Activated CD8-positive, alpha-beta T cell treated with anti-CD3 and anti-CD28 coated beads, Interleukin-2, amount 10 ng/mL, durations not matched to agents 7 days and 5 days (primary cell): ENCODE measurements around the gene DNAH7. TPM values are rescaled to one million over a fixed set of nuclear protein-coding genes. Genes with fewer than 3 reads are reported as not detected.
"Not testable (repeated sequence)": the region's sequence is repeated elsewhere in the genome, so short reads cannot be mapped to it uniquely, and the experiment has no call there.

ENCODE experiments used
- ATAC-seq: fragments of 150-1000 bp; cut with Tn5 transposase; one replicate; pipeline ENCODE4 v1.10.0; 2021; ENCODE audit warnings: moderate library complexity
- CTCF ChIA-PET: fragments of 350-600 bp; sonication (Branson Sonifier 250); formaldehyde crosslinking; loops from one replicate; lab custom pipeline; 2021; ENCODE audit warnings: antibody characterized with exemption; lab: Charles Lee
- POLR2A ChIA-PET: fragments of 350-600 bp; sonication (Branson Sonifier 250); formaldehyde crosslinking; loops from one replicate; lab custom pipeline; 2021; ENCODE audit warnings: antibody characterized with exemption; lab: Charles Lee
- DNase-seq: peaks from one replicate; pipeline ENCODE4 v3.0.0-alpha.2; 2020
- H3K27ac Mint-ChIP-seq: one replicate; pipeline ENCODE4 v1.8.0; 2021; ENCODE audit warnings: mild to moderate bottlenecking, mixed read lengths
- H3K27me3 Mint-ChIP-seq: one replicate; pipeline ENCODE4 v1.8.0; 2021; ENCODE audit warnings: low read depth, mixed read lengths
- H3K36me3 Mint-ChIP-seq: one replicate; pipeline ENCODE4 v1.8.0; 2021; ENCODE audit warnings: low read depth, mixed read lengths
- H3K4me1 Mint-ChIP-seq: one replicate; pipeline ENCODE4 v1.8.0; 2021; ENCODE audit warnings: low read depth, mixed read lengths
- H3K4me3 Mint-ChIP-seq: one replicate; pipeline ENCODE4 v1.8.0; 2021; ENCODE audit warnings: mild to moderate bottlenecking, mixed read lengths
- H3K9me3 Mint-ChIP-seq: one replicate; pipeline ENCODE4 v1.8.0; 2022; ENCODE audit warnings: mixed read lengths; ENCODE audit not compliant: insufficient read depth
- total RNA-seq, 2 experiments: library from RNA; stranded (reverse); gene quantifications; one replicate each; pipeline ENCODE4 v1.2.3, GENCODE V29; 2021

Gene DNAH7
- total RNA-seq, 2 experiments from 2014 or later, result not detected

DNA sequence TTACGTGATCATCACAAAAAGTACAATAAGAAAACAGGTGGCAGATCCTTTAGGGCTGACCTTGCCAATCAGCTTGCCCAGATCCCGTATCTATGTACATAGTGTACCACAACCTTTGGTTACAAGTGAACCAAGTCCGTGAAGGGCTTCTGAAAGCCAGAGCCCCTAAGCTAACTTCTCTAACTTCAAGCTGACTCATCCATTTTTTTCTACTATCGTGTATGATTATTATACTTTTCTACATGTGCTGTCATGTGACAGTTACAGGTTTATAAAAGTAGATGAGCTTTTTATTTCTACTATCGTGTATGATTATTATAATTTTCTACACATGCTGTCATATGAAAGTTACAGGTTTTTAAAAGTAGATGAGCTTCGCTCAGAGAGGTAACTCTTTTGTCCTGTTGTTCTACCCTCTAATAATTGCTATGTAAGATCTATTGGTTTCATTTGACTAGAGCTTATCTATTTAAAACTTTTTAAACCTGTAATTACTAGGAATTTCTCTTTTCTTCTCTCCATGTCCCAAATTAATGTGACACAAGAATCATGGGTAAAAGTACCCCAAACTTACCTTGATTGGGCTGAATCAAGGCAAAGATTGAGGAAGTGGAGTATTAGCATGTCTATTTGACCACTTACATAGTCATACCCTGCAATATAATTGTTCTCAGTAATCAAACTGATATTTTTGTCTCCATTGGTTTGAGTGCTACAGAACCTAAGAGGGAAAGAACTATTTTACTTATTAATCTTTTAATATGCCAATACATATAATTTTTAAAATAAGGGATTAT is 29.4 kb upstream of the DNAH7 start:
- Mint-ChIP-seq H3K4me3 (no peak overlapping the region), H3K27me3 (no peaks in the 10 kb centered on the region), H3K9me3 (no peaks in the 10 kb centered on the region), H3K36me3 (no peaks in the 10 kb centered on the region), H3K4me1 (peaks cover 9% of the 10 kb centered on the region), H3K27ac (no peak overlapping the region)
- CTCF ChIA-PET, result interaction anchor here (1.1 to 1.9 kb wide), 3 partner anchors 20 to 355 kb away, joined by 3 to 6 read pairs (median 3); partner anchors contain the start of gene DNAH7
- DNase-seq (no peak), ATAC-seq (no peak)
- POLR2A ChIA-PET, result no interaction called here

DNA sequence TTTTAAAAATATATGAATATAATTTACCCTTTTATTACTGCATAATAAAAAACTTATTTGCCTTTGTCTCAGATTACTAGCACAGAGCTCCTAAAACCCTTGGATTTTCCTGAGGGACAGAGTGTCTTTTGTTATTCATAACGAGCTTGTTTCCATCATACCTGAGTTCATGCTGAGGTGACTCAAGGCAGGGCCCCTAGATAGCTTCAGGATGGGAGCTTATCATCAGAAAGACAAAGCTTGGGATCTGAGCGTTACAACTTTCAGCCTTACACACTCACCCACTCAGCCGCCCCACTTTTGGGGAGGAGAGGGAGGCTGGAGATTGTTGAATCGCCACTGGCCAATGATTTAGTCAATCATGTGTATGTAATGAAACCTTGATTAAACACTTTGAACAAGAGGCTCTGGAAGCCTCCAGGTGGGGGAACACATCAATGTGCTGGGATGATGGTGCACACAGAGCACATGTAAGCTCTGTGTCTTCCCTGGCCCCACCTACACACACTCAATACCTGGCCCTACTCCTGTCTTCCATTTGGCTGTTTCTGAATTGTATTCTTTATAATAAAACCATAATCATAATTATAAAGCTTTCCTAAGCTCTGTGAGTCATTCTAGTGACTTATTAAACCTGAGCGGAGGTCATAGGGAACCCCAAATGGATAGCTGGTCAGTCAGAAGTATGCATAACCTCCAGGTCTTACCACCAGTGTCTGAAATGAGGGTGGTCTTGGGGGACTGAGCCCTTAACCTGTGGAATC is 28.5 kb upstream of the DNAH7 start:
- no peak for DNase-seq
- Mint-ChIP-seq H3K27ac (no peak overlapping the region), H3K27me3 (no peaks in the 10 kb centered on the region), H3K4me3 (no peak overlapping the region), H3K9me3 (no peaks in the 10 kb centered on the region), H3K36me3 (no peaks in the 10 kb centered on the region), H3K4me1 (peaks cover 5% of the 10 kb centered on the region)
- POLR2A ChIA-PET, result no interaction called here
- ATAC-seq, result no peak
- CTCF ChIA-PET, result interaction anchor here (1.1 to 1.9 kb wide), 5 partner anchors 19 to 356 kb away, joined by 3 to 6 read pairs (median 3); partner anchors contain the start of gene DNAH7

DNA sequence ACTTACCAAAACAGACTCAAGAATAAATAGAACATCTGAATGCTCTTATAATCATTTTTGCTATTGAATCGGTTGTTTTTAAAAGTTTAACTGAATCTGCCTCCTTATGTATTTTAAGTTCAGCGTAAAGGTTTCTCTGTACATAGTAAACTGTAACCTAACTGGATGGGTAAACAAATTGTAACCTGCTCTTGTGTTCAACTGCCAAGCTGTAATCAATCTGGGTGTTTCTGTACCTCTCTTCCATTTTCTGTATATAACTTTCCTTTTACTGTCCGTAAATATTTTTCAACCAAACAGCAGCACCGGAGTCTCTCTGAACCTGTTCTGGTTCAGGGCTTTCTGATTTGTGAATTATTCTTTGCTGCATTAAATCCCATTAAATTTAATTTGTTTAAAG is 27.6 kb upstream of the DNAH7 start:
- H3K4me3 Mint-ChIP-seq, result no peak overlapping the region
- H3K27me3 Mint-ChIP-seq, result no peaks in the 10 kb centered on the region
- no peaks in the 10 kb centered on the region for H3K9me3 Mint-ChIP-seq
- ATAC-seq (no peak), DNase-seq (no peak)
- H3K27ac Mint-ChIP-seq, result no peak overlapping the region
- CTCF ChIA-PET, result interaction anchor here (0.8 to 1.5 kb wide), 4 partner anchors 18 to 357 kb away, joined by 3 to 4 read pairs (median 3); partner anchors contain the start of gene DNAH7
- peaks cover under 1% of the 10 kb centered on the region for H3K4me1 Mint-ChIP-seq
- H3K36me3 Mint-ChIP-seq, result no peaks in the 10 kb centered on the region
- POLR2A ChIA-PET, result no interaction called here

DNA sequence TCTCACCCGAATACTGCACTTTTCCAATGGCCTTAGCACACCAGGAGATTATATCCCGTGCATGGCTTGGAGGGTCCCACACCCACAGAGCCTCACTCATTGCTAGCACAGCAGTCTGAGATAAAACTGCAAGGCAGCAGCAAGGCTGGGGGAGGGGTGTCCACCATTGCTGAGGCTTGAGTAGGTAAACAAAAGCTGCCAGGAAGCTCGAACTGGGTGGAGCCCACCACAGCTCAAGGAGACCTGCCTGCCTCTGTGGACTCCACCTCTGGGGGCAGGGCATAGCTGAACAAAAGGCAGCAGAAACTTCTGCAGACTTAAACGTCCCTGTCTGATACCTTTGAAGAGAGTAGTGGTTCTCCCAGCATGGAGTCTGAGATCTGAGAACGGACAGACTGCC is 20.8 kb upstream of the DNAH7 start:
- CTCF ChIA-PET, result interaction anchor here (1.0 kb wide), 1 partner anchor 11 kb away, joined by 3 read pairs; no protein-coding TSS in a partner anchor
- Mint-ChIP-seq H3K9me3 (peaks cover 11% of the 10 kb centered on the region), H3K4me1 (peaks cover 14% of the 10 kb centered on the region)
- H3K27me3 Mint-ChIP-seq, H3K27ac Mint-ChIP-seq, H3K4me3 Mint-ChIP-seq, H3K36me3 Mint-ChIP-seq, ATAC-seq, POLR2A ChIA-PET: not testable (repeated sequence)
- DNase-seq, result peak; percentile 44

DNA sequence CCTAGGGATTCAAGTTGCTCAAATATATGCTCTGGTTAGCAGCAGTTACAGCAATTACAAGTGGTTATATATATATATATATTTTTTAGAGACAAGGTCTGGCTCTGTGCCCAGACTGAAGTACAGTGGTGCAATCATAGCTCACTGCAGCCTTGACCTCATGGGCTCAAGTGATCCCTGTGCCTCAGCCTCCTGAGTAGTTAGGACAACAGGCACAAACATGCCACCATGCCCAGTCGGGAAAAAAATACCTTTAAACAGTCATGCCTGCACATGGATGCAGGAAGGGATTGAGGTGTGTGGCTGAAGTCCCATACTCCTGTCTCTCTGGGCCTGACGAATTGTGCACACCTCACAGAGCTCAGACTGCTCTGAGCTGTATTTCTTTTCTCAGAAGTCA is 19.6 kb upstream of the DNAH7 start:
- ChIA-PET CTCF (interaction anchor here (2.3 kb wide), 1 partner anchor 10 kb away, joined by 18 read pairs; no protein-coding TSS in a partner anchor), POLR2A (no interaction called here)
- H3K27ac Mint-ChIP-seq, result no peak overlapping the region
- DNase-seq, result no peak
- ATAC-seq, result no peak
- no peaks in the 10 kb centered on the region for H3K27me3 Mint-ChIP-seq
- peaks cover 11% of the 10 kb centered on the region for H3K36me3 Mint-ChIP-seq
- H3K4me3 Mint-ChIP-seq, result no peak overlapping the region
- H3K4me1 Mint-ChIP-seq, result peaks cover 14% of the 10 kb centered on the region
- H3K9me3 Mint-ChIP-seq, result peaks cover 22% of the 10 kb centered on the region

DNA sequence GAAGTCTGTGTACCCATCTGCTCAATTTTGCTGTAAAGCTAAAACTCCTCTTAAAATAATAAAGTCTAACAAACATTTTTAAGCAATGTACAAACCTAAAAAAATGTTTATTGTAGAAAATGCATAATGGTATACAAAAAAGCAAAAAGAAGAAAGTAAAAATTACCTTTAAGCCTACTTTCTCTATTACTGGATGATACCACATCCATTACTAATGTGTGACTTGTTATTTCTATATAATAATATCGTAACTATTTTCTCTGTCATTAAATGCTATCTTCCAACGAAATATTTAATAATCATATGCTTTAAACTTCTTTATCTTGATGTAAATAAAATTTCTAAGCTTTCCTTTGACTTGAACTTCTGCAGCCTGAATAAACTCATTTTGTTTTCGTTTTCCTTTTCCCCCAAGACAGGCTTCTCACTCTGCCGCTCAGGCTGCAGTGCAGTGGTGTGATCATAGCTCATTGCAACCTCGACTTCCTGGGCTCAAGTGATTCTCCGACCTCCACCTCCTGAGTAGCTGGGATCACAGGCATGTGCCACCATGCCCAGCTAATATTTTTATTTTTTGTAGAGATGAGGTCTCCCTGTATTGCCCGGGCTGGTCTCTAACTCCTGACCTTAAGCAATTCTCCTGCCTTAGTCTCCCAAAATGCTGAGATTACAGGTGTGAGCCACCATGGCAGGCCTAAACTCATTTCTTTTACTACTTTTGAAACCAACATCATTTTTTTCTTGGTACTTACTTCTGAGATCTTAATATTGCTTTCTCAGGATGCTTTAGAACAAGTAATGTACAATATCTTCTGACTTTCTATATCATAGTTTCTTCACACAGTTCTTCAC is 18.1 kb upstream of the DNAH7 start:
- CTCF ChIA-PET, result interaction anchor here (1.0 to 2.3 kb wide), 5 partner anchors 9 to 368 kb away, joined by 3 to 18 read pairs (median 5); partner anchors contain the start of gene DNAH7
- H3K27ac Mint-ChIP-seq, result no peak overlapping the region
- POLR2A ChIA-PET, result interaction anchor here (0.6 kb wide), 2 partner anchors 39 to 249 kb away, joined by 3 read pairs; no protein-coding TSS in a partner anchor

DNA sequence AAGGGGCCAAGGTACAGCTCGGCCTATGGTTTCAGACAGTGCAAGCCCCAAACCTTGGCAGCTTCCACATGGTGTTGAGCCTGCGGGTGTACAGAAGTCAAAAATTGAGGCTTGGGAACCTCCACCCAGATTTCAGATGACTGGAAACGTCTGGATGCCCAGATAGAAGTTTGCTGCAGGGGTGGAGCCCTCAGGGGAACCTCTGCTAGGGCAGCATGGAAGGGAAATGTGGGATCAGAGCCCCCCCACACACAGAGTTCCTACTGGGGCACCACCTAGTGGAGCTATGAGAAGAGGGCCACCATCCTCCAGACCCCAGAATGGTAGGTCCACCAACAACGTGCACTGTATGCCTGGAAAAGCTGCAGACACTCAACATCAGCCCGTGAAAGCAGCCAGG is 15.0 kb upstream of the DNAH7 start:
- H3K4me3 Mint-ChIP-seq, result no peak overlapping the region
- no peak for ATAC-seq
- no peaks in the 10 kb centered on the region for H3K27me3 Mint-ChIP-seq
- ChIA-PET POLR2A (no interaction called here), CTCF (no interaction called here)
- DNase-seq, result no peak
- H3K27ac Mint-ChIP-seq, result no peak overlapping the region
- peaks cover 16% of the 10 kb centered on the region for H3K4me1 Mint-ChIP-seq
- peaks cover 19% of the 10 kb centered on the region for H3K36me3 Mint-ChIP-seq
- H3K9me3 Mint-ChIP-seq, result peaks cover 16% of the 10 kb centered on the region

More for the DNA sequence above, 18.1 kb upstream of the DNAH7 start:
- peaks cover 22% of the 10 kb centered on the region for H3K9me3 Mint-ChIP-seq
- no peaks in the 10 kb centered on the region for H3K27me3 Mint-ChIP-seq
- H3K4me3 Mint-ChIP-seq, result no peak overlapping the region
- peaks cover 14% of the 10 kb centered on the region for H3K4me1 Mint-ChIP-seq
- ATAC-seq, result peak; percentile 36
- no peak for DNase-seq
- peaks cover 21% of the 10 kb centered on the region for H3K36me3 Mint-ChIP-seq

DNA sequence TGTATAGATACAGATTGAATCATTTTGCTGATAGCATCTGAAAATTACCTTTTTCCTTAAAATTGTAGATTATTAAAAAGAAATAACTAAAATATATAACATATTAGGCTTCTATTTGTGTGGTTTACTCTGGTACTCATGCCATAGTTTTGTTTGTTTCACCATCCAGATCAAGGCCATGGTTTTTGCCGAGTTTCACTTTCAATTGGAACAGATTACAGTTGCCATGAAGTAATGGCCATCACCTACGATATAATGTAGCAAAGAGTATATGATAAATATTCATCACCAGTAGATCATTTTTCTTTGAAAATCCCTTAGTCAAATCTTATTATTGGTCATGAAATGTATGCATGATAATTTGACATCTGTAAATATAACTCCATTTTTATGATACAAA is 11.9 kb upstream of the DNAH7 start:
- Mint-ChIP-seq H3K27ac (no peak overlapping the region), H3K27me3 (no peaks in the 10 kb centered on the region), H3K4me3 (no peak overlapping the region), H3K4me1 (peaks cover 20% of the 10 kb centered on the region), H3K36me3 (peaks cover 19% of the 10 kb centered on the region), H3K9me3 (peaks cover 16% of the 10 kb centered on the region)
- POLR2A ChIA-PET, result no interaction called here
- ATAC-seq (peak; percentile 72), DNase-seq (no peak)
- CTCF ChIA-PET, result interaction anchor here (0.7 to 6.8 kb wide), 6 partner anchors 13 to 489 kb away, joined by 3 to 104 read pairs (median 56); partner anchors contain the start of gene DNAH7

DNA sequence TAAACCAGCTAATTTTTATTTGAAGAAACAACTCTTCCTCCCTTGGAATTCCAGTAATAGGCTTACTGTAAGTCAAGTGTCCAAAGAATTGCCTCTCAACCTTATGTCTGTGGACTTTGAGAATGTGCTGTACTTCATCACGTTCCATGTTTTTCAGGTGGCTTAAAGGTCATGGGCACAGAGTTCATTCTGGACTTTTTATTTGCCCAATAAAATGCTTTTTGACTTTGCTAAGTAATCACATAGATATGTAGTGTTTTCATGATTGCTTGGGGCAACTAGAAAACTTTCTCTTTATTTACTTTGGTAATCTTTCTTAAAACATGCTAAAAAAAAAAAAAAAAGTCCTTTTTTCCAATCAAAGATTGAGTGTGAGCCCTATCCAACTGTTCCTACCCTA is 10.4 kb upstream of the DNAH7 start:
- H3K27me3 Mint-ChIP-seq, result no peaks in the 10 kb centered on the region
- ChIA-PET POLR2A (interaction anchor here (0.6 kb wide), 1 partner anchor 141 kb away, joined by 3 read pairs; no protein-coding TSS in a partner anchor), CTCF (interaction anchor here (0.7 to 6.8 kb wide), 46 partner anchors 8 to 419 kb away, joined by 3 to 104 read pairs (median 6); partner anchors contain the start of genes DNAH7 and STK17B)
- DNase-seq (no peak), ATAC-seq (no peak)
- H3K4me1 Mint-ChIP-seq, result peaks cover 20% of the 10 kb centered on the region
- peaks cover 12% of the 10 kb centered on the region for H3K36me3 Mint-ChIP-seq
- no peak overlapping the region for H3K4me3 Mint-ChIP-seq
- H3K9me3 Mint-ChIP-seq, result peaks cover 7% of the 10 kb centered on the region
- no peak overlapping the region for H3K27ac Mint-ChIP-seq

DNA sequence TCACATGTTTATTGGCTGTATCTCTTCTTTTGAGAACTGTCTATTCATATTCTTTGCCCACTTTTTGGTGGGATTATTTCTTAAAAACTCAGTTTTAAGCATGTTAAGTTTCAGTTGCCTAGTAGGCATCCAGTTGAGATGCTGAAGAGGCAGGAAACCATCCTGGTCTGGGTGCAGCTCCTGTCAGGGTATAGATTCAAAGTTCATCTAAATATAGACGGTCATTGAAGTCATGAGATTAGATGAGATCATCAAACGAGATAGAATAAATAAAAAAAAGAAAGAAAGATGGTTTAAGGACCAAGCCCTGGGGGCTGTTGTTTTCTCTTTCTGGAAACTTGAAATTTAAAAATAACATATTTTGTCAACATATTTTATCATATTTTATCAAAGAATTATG is 9.2 kb upstream of the DNAH7 start:
- CTCF ChIA-PET, result interaction anchor here (0.6 to 6.8 kb wide), 64 partner anchors 9 to 704 kb away, joined by 3 to 104 read pairs (median 4); partner anchors contain the start of gene DNAH7
- Mint-ChIP-seq H3K9me3 (no peaks in the 10 kb centered on the region), H3K27me3 (no peaks in the 10 kb centered on the region), H3K27ac (no peak overlapping the region), H3K36me3 (peaks cover 7% of the 10 kb centered on the region), H3K4me3 (no peak overlapping the region), H3K4me1 (peaks cover 20% of the 10 kb centered on the region)
- DNase-seq, result no peak
- POLR2A ChIA-PET, result no interaction called here
- ATAC-seq, result no peak
